ENCODE measurements around the gene STOM.
"Not testable (repeated sequence)": the region's sequence is repeated elsewhere in the genome, so short reads cannot be mapped to it uniquely, and the experiment has no call there.

STOM gene

GRCh38 chr9:121369595-121370265 lies at the start of gene STOM:
Gene STOM (minus strand): TSS chr9:121370250. CDS start chr9:121370187, 63 bp downstream.
- peak within 1 kb of the TSS; percentile 88 to 96 (median 93) for H3K4me3 ChIP-seq (ENCODE audit: low read depth in 1 of 5, low read length in 5 of 5)
- peak within 1 kb of the TSS; percentile 95 for H3K27ac ChIP-seq (ENCODE audit: low read depth, low read length)
- H3K9me3 ChIP-seq (ENCODE audit: control insufficient read depth in 5 of 5, low read length in 5 of 5) = no peaks in the 10 kb centered on the region
- H3K36me3 ChIP-seq (ENCODE audit: control insufficient read depth in 5 of 5, insufficient read depth in 5 of 5, low read length in 5 of 5) = peaks cover 0 to 8% (median 0%) of the 10 kb centered on the region in 5 donors
- peaks cover 14 to 81% (median 70%) of the 10 kb centered on the region in 5 donors for H3K4me1 ChIP-seq (ENCODE audit: control insufficient read depth in 5 of 5, insufficient read depth in 5 of 5, low read length in 5 of 5)
- H3K27me3 ChIP-seq (ENCODE audit: control insufficient read depth in 5 of 5, insufficient read depth in 4 of 5, low read length in 5 of 5) = no peaks in the 10 kb centered on the region
- H3K9ac ChIP-seq (ENCODE audit: low read length in 5 of 5) = peak within 1 kb of the TSS; percentile 87 to 95 (median 89)

- no peak overlapping the region for H3K9ac ChIP-seq (ENCODE audit: low read length in 5 of 5)
- peaks cover 0 to 7% (median 2%) of the 10 kb centered on the region in 5 donors for H3K4me1 ChIP-seq (ENCODE audit: control insufficient read depth in 5 of 5, insufficient read depth in 5 of 5, low read length in 5 of 5)
- H3K36me3 ChIP-seq (ENCODE audit: control insufficient read depth in 5 of 5, insufficient read depth in 5 of 5, low read length in 5 of 5) = no peaks in the 10 kb centered on the region
- H3K9me3 ChIP-seq (ENCODE audit: control insufficient read depth in 5 of 5, low read length in 5 of 5) = no peaks in the 10 kb centered on the region
- H3K27ac ChIP-seq (ENCODE audit: low read depth, low read length) = no peak overlapping the region
- no peak overlapping the region for H3K4me3 ChIP-seq (ENCODE audit: low read depth in 1 of 5, low read length in 5 of 5)
- H3K27me3 ChIP-seq (ENCODE audit: control insufficient read depth in 5 of 5, insufficient read depth in 4 of 5, low read length in 5 of 5) = no peaks in the 10 kb centered on the region
Measured at GRCh38 chr9:121411993-121412392, 41.9 kb upstream of the STOM start.

DNA sequence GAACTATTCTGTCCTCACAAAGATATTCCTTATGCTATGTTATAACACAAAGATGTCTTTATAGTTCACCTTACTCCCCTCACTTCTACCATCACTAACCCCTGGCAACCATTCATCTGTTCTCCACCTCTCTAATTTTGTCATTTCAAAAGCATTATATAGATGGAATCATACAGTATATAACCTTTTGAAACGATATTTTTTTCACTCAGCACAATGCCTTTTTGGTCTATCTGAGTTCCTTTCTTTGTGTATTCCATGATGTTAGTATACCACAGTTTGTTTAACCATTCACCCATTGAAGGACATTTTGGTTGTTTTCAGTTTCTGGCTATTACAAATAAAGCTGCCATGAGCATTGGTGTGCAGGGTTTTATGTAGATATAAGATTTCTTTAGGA lies 35.8 kb upstream of the STOM start:
- H3K27ac ChIP-seq (ENCODE audit: low read depth, low read length) = no peak overlapping the region
- no peak overlapping the region for H3K4me3 ChIP-seq (ENCODE audit: low read depth in 1 of 5, low read length in 5 of 5)
- no peaks in the 10 kb centered on the region for H3K9me3 ChIP-seq (ENCODE audit: control insufficient read depth in 5 of 5, low read length in 5 of 5)
- no peaks in the 10 kb centered on the region for H3K27me3 ChIP-seq (ENCODE audit: control insufficient read depth in 5 of 5, insufficient read depth in 4 of 5, low read length in 5 of 5)
- peaks cover 0 to 9% (median 2%) of the 10 kb centered on the region in 5 donors for H3K4me1 ChIP-seq (ENCODE audit: control insufficient read depth in 5 of 5, insufficient read depth in 5 of 5, low read length in 5 of 5)
- no peaks in the 10 kb centered on the region for H3K36me3 ChIP-seq (ENCODE audit: control insufficient read depth in 5 of 5, insufficient read depth in 5 of 5, low read length in 5 of 5)
- no peak overlapping the region for H3K9ac ChIP-seq (ENCODE audit: low read length in 5 of 5)

- no peaks in the 10 kb centered on the region for H3K36me3 ChIP-seq (ENCODE audit: control insufficient read depth in 5 of 5, insufficient read depth in 5 of 5, low read length in 5 of 5)
- H3K27ac ChIP-seq (ENCODE audit: low read depth, low read length) = no peak overlapping the region
- peaks cover 0 to 9% (median 2%) of the 10 kb centered on the region in 5 donors for H3K4me1 ChIP-seq (ENCODE audit: control insufficient read depth in 5 of 5, insufficient read depth in 5 of 5, low read length in 5 of 5)
- H3K9ac ChIP-seq (ENCODE audit: low read length in 5 of 5) = no peak overlapping the region
- H3K4me3 ChIP-seq (ENCODE audit: low read depth in 1 of 5, low read length in 5 of 5) = no peak overlapping the region
- no peaks in the 10 kb centered on the region for H3K27me3 ChIP-seq (ENCODE audit: control insufficient read depth in 5 of 5, insufficient read depth in 4 of 5, low read length in 5 of 5)
- no peaks in the 10 kb centered on the region for H3K9me3 ChIP-seq (ENCODE audit: control insufficient read depth in 5 of 5, low read length in 5 of 5)
Measured at GRCh38 chr9:121404906-121405305, 34.9 kb upstream of the STOM start.

DNA sequence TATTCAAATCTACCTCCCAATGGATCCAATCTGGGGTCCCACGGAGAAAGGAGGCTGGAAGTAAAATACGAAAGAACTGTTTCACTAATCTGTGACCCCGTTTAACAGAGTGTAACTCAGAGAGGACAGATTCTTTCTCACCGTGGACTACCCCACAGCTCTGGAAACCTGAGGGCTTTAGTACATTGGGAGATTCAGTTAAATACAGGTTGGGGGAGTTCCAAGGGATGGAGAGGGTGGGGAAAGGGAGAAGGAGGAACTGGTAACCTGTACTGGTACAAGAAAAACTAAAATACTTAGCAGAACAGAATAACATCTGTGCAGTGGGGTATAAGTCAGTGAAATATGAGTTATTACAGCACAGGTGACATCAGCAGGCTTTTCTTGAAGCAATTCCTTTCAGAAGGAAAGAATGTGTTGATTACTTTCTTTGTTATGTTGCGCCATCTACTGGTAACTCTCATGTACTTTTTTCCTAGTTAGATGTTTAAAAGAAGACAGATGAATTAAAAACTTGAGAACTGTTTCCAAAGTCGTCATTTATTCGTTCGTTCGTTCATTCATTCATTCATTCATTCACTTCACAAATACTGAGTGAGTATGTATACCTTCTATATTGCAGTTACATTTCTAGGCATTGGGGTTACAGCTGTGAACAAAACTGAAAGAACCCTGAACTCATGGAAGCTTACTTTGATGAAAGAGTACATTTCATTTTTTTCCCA lies 30.0 kb upstream of the STOM start:
- Histone ChIP-seq H3K4me1 (ENCODE audit: control insufficient read depth in 5 of 5, insufficient read depth in 5 of 5, low read length in 5 of 5) (no peaks in the 10 kb centered on the region), H3K36me3 (ENCODE audit: control insufficient read depth in 5 of 5, insufficient read depth in 5 of 5, low read length in 5 of 5) (no peaks in the 10 kb centered on the region), H3K27ac (ENCODE audit: low read depth, low read length) (no peak overlapping the region), H3K27me3 (ENCODE audit: control insufficient read depth in 5 of 5, insufficient read depth in 4 of 5, low read length in 5 of 5) (no peaks in the 10 kb centered on the region), H3K4me3 (ENCODE audit: low read depth in 1 of 5, low read length in 5 of 5) (no peak overlapping the region), H3K9me3 (ENCODE audit: control insufficient read depth in 5 of 5, low read length in 5 of 5) (no peaks in the 10 kb centered on the region), H3K9ac (ENCODE audit: low read length in 5 of 5) (no peak overlapping the region)

GRCh38 chr9:121399126-121399882 lies 29.3 kb upstream of the STOM start:
- Histone ChIP-seq H3K27ac (ENCODE audit: low read depth, low read length) (no peak overlapping the region), H3K27me3 (ENCODE audit: control insufficient read depth in 5 of 5, insufficient read depth in 4 of 5, low read length in 5 of 5) (no peaks in the 10 kb centered on the region), H3K9ac (ENCODE audit: low read length in 5 of 5) (no peak overlapping the region)

GRCh38 chr9:121398374-121398773 lies 28.3 kb upstream of the STOM start:
- no peaks in the 10 kb centered on the region for H3K27me3 ChIP-seq (ENCODE audit: control insufficient read depth in 5 of 5, insufficient read depth in 4 of 5, low read length in 5 of 5)
- no peak overlapping the region for H3K27ac ChIP-seq (ENCODE audit: low read depth, low read length)
- no peaks in the 10 kb centered on the region for H3K4me1 ChIP-seq (ENCODE audit: control insufficient read depth in 5 of 5, insufficient read depth in 5 of 5, low read length in 5 of 5)
- no peaks in the 10 kb centered on the region for H3K36me3 ChIP-seq (ENCODE audit: control insufficient read depth in 5 of 5, insufficient read depth in 5 of 5, low read length in 5 of 5)
- no peak overlapping the region for H3K9ac ChIP-seq (ENCODE audit: low read length in 5 of 5)
- H3K4me3 ChIP-seq (ENCODE audit: low read depth in 1 of 5, low read length in 5 of 5) = no peak overlapping the region
- H3K9me3 ChIP-seq (ENCODE audit: control insufficient read depth in 5 of 5, low read length in 5 of 5) = no peaks in the 10 kb centered on the region

More at GRCh38 chr9:121399126-121399882, 29.3 kb upstream of the STOM start:
- no peaks in the 10 kb centered on the region for H3K36me3 ChIP-seq (ENCODE audit: control insufficient read depth in 5 of 5, insufficient read depth in 5 of 5, low read length in 5 of 5)
- no peaks in the 10 kb centered on the region for H3K9me3 ChIP-seq (ENCODE audit: control insufficient read depth in 5 of 5, low read length in 5 of 5)
- H3K4me3 ChIP-seq (ENCODE audit: low read depth in 1 of 5, low read length in 5 of 5) = no peak overlapping the region
- no peaks in the 10 kb centered on the region for H3K4me1 ChIP-seq (ENCODE audit: control insufficient read depth in 5 of 5, insufficient read depth in 5 of 5, low read length in 5 of 5)

GRCh38 chr9:121397277-121397676 lies 27.2 kb upstream of the STOM start:
- not testable (repeated sequence) for H3K27me3 ChIP-seq (ENCODE audit: control insufficient read depth in 5 of 5, insufficient read depth in 4 of 5, low read length in 5 of 5); H3K9me3 ChIP-seq (ENCODE audit: control insufficient read depth in 5 of 5, low read length in 5 of 5); H3K9ac ChIP-seq (ENCODE audit: low read length in 5 of 5); H3K27ac ChIP-seq (ENCODE audit: low read depth, low read length); H3K36me3 ChIP-seq (ENCODE audit: control insufficient read depth in 5 of 5, insufficient read depth in 5 of 5, low read length in 5 of 5); H3K4me3 ChIP-seq (ENCODE audit: low read depth in 1 of 5, low read length in 5 of 5); H3K4me1 ChIP-seq (ENCODE audit: control insufficient read depth in 5 of 5, insufficient read depth in 5 of 5, low read length in 5 of 5)

- Histone ChIP-seq H3K9ac (ENCODE audit: low read length in 5 of 5) (no peak overlapping the region), H3K27ac (ENCODE audit: low read depth, low read length) (no peak overlapping the region), H3K4me1 (ENCODE audit: control insufficient read depth in 5 of 5, insufficient read depth in 5 of 5, low read length in 5 of 5) (no peaks in the 10 kb centered on the region), H3K36me3 (ENCODE audit: control insufficient read depth in 5 of 5, insufficient read depth in 5 of 5, low read length in 5 of 5) (no peaks in the 10 kb centered on the region), H3K4me3 (ENCODE audit: low read depth in 1 of 5, low read length in 5 of 5) (no peak overlapping the region), H3K27me3 (ENCODE audit: control insufficient read depth in 5 of 5, insufficient read depth in 4 of 5, low read length in 5 of 5) (no peaks in the 10 kb centered on the region), H3K9me3 (ENCODE audit: control insufficient read depth in 5 of 5, low read length in 5 of 5) (no peaks in the 10 kb centered on the region)
Measured at GRCh38 chr9:121395558-121395957, 25.5 kb upstream of the STOM start.

DNA sequence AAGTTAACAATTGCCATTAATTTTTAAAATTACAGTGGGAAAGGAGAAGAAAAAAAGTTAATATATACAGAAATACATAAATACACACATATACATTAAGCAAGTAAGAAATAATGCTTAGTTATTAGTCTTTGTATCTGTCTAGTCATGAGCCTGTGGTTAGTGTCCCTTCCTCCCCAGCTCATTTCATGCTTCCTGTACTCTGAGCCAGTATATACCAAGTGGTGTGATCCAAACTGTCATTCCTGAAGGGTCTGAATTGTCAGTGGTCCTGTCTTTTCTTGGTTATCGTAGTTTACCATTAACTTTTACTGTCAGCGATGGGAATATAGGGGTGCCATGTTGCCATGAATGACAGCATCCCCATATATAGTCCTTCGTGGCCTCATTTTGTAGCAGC lies 24.2 kb upstream of the STOM start:
- no peak overlapping the region for H3K4me3 ChIP-seq (ENCODE audit: low read depth in 1 of 5, low read length in 5 of 5)
- H3K9ac ChIP-seq (ENCODE audit: low read length in 5 of 5) = no peak overlapping the region
- H3K4me1 ChIP-seq (ENCODE audit: control insufficient read depth in 5 of 5, insufficient read depth in 5 of 5, low read length in 5 of 5) = no peaks in the 10 kb centered on the region
- no peaks in the 10 kb centered on the region for H3K9me3 ChIP-seq (ENCODE audit: control insufficient read depth in 5 of 5, low read length in 5 of 5)
- no peaks in the 10 kb centered on the region for H3K36me3 ChIP-seq (ENCODE audit: control insufficient read depth in 5 of 5, insufficient read depth in 5 of 5, low read length in 5 of 5)
- no peak overlapping the region for H3K27ac ChIP-seq (ENCODE audit: low read depth, low read length)
- H3K27me3 ChIP-seq (ENCODE audit: control insufficient read depth in 5 of 5, insufficient read depth in 4 of 5, low read length in 5 of 5) = no peaks in the 10 kb centered on the region

All from subcutaneous abdominal adipose tissue (tissue), 5 donors.